ENCODE results near the gene TBRG4.

The TBRG4 gene

GRCh38 chr7:45100761-45101480 is 10.6 kb downstream of the TBRG4 start:
- TF ChIP-seq, protein P1, sequence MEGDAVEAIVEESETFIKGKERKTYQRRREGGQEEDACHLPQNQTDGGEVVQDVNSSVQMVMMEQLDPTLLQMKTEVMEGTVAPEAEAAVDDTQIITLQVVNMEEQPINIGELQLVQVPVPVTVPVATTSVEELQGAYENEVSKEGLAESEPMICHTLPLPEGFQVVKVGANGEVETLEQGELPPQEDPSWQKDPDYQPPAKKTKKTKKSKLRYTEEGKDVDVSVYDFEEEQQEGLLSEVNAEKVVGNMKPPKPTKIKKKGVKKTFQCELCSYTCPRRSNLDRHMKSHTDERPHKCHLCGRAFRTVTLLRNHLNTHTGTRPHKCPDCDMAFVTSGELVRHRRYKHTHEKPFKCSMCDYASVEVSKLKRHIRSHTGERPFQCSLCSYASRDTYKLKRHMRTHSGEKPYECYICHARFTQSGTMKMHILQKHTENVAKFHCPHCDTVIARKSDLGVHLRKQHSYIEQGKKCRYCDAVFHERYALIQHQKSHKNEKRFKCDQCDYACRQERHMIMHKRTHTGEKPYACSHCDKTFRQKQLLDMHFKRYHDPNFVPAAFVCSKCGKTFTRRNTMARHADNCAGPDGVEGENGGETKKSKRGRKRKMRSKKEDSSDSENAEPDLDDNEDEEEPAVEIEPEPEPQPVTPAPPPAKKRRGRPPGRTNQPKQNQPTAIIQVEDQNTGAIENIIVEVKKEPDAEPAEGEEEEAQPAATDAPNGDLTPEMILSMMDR (IDR thresholded peaks at IDR 0.05) = no peak

DNA sequence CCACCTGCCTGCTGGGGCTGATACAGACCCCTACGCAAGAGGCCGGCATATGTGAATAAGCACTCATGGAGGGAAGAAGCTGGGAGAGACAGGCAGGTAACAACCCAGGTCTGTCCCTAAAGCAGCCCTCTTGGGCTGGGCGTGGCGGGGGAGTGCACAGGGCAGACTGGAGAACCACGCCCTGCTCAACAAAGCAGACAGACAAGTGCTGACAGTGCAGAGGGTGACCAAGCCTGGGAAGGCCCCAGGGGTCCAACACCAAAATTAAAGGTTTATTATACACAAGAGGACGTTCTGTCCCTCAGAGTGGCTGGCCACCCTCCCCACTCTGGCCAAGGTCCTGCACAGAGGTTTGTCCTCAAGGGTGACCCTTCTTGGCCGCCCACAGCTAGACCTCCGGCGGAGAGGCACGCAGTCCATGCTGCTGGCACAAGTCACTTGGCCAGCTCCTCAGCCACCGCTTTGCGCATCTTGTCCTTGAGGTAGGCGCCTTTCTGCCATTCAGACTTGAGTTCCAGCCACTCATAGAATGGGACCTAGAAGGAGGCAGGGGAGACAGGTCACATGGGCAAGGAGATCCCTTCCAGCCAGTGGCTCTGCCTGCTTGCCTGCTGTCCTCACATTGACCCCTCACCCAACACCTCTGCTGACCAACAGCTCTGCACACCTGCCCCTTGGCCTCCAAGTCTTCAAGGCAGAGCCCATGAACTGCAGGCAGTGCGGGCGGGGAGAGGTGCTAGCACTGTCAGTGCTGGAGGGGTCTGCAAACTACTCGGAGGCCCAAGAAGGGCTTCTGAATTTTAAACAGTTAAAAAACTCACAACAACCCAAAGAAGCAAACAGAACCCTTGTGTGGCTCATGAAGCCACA is 11.4 kb downstream of the TBRG4 start:
- TF ChIP-seq, protein P1 (IDR thresholded peaks at IDR 0.05) = no peak

GRCh38 chr7:45098983-45099839 is 12.3 kb downstream of the TBRG4 start:
- TF ChIP-seq, protein P1 (IDR thresholded peaks at IDR 0.05) = no peak

- TF ChIP-seq, protein P1 (IDR thresholded peaks at IDR 0.05) = no peak
Observed at GRCh38 chr7:45092931-45093235, 18.6 kb downstream of the TBRG4 start.

DNA sequence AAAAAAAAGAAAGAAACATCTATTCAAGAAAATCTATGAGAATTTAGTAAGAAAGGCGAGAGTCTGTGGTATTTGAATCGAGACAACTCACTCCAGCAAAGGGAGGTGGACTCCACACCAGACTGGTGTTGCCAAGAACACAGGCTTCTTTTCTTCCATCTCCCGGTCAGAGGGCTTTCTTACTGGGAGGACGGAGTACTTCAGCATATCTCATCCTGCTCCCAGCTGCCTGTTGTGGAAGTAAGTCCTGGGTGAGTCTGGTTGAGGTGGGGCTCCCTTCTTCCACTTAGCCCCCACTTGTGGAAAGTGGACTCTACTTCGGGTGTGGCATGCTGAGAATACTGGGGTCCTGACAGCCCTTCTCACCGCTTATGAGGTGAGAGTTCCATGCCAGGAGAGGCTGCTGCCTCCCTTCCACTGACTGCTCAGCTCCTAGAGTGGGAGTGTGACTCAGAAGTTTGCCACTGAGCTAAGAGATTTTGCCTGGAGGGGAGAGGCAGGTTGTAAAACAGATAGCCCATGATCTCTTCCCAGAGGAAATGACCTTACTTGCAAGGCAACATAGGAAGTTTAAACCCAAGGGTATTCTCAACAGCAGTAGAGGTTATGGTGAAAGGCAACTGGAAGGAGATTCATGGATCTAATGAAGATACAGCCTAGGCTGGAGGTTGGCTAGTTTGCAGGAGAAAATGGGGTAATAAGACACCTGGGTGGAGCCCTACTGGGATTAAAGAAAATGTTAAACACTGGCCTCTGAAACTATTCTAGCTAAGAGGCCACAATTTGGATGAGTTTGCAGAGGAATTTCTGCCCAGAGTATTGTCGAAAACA is 19.2 kb downstream of the TBRG4 start:
- TF ChIP-seq, protein P1 (IDR thresholded peaks at IDR 0.05) = no peak

GRCh38 chr7:45089341-45089891 is 22.1 kb downstream of the TBRG4 start:
- TF ChIP-seq, protein P1 (IDR thresholded peaks at IDR 0.05) = no peak

Measured in LNCAP (cell line).